DOHH2 (cell line): ENCODE measurements around the gene CBFA2T3.

Experiments used
- EZH2phosphoT487 ChIP-seq: fragments of 200-600 bp; sonication (generic); IDR thresholded peaks from 2 replicates; pipeline ENCODE4 v1.6.1; 2017; ENCODE audit warnings: borderline replicate concordance, mild to moderate bottlenecking, antibody characterized with exemption, low read length, moderate library complexity, mixed read lengths
- TF ChIP-seq, protein P1 (sequence below): fragments of 200-600 bp; sonication (generic); IDR thresholded peaks from one replicate; pipeline ENCODE4 v1.5.1; 2014; ENCODE audit warnings: antibody characterized with exemption, mild to moderate bottlenecking, low read depth, low read length; ENCODE audit not compliant: poor library complexity, severe bottlenecking

DNA sequence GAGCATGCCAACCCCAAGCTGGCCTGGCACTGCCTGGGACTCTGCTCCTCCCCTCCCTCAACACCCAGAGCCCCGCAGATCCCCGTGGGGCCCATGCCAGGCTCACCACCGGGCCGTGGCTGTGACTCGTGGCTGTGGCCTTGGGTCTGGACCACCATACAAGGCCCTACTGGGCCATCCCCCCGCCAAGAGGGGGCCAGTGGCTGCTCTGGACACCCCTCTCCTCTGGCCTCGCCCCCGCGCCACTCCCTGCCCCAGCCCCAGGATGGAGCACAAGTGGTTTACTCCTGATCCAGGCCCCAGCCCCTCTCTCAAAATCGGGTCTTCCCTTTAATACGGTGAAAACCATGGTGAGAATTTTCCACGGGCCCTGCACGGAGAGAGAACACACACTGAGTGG is 113.6 kb downstream of the CBFA2T3 start:
- TF ChIP-seq, protein P1, sequence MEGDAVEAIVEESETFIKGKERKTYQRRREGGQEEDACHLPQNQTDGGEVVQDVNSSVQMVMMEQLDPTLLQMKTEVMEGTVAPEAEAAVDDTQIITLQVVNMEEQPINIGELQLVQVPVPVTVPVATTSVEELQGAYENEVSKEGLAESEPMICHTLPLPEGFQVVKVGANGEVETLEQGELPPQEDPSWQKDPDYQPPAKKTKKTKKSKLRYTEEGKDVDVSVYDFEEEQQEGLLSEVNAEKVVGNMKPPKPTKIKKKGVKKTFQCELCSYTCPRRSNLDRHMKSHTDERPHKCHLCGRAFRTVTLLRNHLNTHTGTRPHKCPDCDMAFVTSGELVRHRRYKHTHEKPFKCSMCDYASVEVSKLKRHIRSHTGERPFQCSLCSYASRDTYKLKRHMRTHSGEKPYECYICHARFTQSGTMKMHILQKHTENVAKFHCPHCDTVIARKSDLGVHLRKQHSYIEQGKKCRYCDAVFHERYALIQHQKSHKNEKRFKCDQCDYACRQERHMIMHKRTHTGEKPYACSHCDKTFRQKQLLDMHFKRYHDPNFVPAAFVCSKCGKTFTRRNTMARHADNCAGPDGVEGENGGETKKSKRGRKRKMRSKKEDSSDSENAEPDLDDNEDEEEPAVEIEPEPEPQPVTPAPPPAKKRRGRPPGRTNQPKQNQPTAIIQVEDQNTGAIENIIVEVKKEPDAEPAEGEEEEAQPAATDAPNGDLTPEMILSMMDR, result no peak
- no peak for TF ChIP-seq EZH2phosphoT487
